ENCODE results near the gene DUS4L. TPM values are rescaled to one million over a fixed set of nuclear protein-coding genes. Genes with fewer than 3 reads are reported as not detected.

The DUS4L gene
- total RNA-seq, 1 experiment from 2014 or later: 11.4 TPM

GRCh38 chr7:107579554-107579884 is 15.7 kb downstream of the DUS4L start:
- in situ Hi-C loops (cut with HindIII; ENCODE audit: low sequenced_read_pairs): no loop called here
- no peak for DNase-seq (ENCODE audit: low spot score)

- in situ Hi-C loops (cut with HindIII; ENCODE audit: low sequenced_read_pairs): no loop called here
- DNase-seq (ENCODE audit: low spot score): peak; percentile 70
Observed at GRCh38 chr7:107579885-107580715, 16.3 kb downstream of the DUS4L start, which contains the start of gene BCAP29. TSS of gene BCAP29 (plus strand) at chr7:107580246. CDS start at chr7:107580773, 527 bp downstream.

- DNase-seq (ENCODE audit: low spot score): no peak
- in situ Hi-C loops (cut with HindIII; ENCODE audit: low sequenced_read_pairs): no loop called here
Observed at GRCh38 chr7:107580716-107581383, 17.1 kb downstream of the DUS4L start.

GRCh38 chr7:107581387-107582013 is 17.7 kb downstream of the DUS4L start:
- DNase-seq (ENCODE audit: low spot score): no peak

GRCh38 chr7:107582875-107583274 is 19.1 kb downstream of the DUS4L start:
- in situ Hi-C loops (cut with HindIII; ENCODE audit: low sequenced_read_pairs): no loop called here
- DNase-seq (ENCODE audit: low spot score): no peak

More at GRCh38 chr7:107581387-107582013, 17.7 kb downstream of the DUS4L start:
- in situ Hi-C loops (cut with HindIII; ENCODE audit: low sequenced_read_pairs): no loop called here

GRCh38 chr7:107584716-107585115 is 20.9 kb downstream of the DUS4L start:
- in situ Hi-C loops (cut with HindIII; ENCODE audit: low sequenced_read_pairs): no loop called here
- DNase-seq (ENCODE audit: low spot score): no peak

GRCh38 chr7:107588529-107589130 is 24.9 kb downstream of the DUS4L start:
- in situ Hi-C loops (cut with HindIII; ENCODE audit: low sequenced_read_pairs): no loop called here
- DNase-seq (ENCODE audit: low spot score): no peak

GRCh38 chr7:107591421-107591820 is 27.6 kb downstream of the DUS4L start:
- no peak for DNase-seq (ENCODE audit: low spot score)
- in situ Hi-C loops (cut with HindIII; ENCODE audit: low sequenced_read_pairs): no loop called here

- DNase-seq (ENCODE audit: low spot score): no peak
- in situ Hi-C loops (cut with HindIII; ENCODE audit: low sequenced_read_pairs): no loop called here
Observed at GRCh38 chr7:107592361-107593024, 28.7 kb downstream of the DUS4L start.

- DNase-seq (ENCODE audit: low spot score): no peak
- in situ Hi-C loops (cut with HindIII; ENCODE audit: low sequenced_read_pairs): no loop called here
Observed at GRCh38 chr7:107593025-107593410, 29.2 kb downstream of the DUS4L start.

GRCh38 chr7:107594961-107595737 is 31.4 kb downstream of the DUS4L start:
- in situ Hi-C loops (cut with HindIII; ENCODE audit: low sequenced_read_pairs): no loop called here
- no peak for DNase-seq (ENCODE audit: low spot score)

GRCh38 chr7:107596881-107597581 is 33.3 kb downstream of the DUS4L start:
- no peak for DNase-seq (ENCODE audit: low spot score)
- in situ Hi-C loops (cut with HindIII; ENCODE audit: low sequenced_read_pairs): no loop called here

GRCh38 chr7:107597582-107597916 is 33.8 kb downstream of the DUS4L start:
- DNase-seq (ENCODE audit: low spot score): no peak
- in situ Hi-C loops (cut with HindIII; ENCODE audit: low sequenced_read_pairs): no loop called here

GRCh38 chr7:107597953-107598352 is 34.2 kb downstream of the DUS4L start:
- DNase-seq (ENCODE audit: low spot score): no peak
- in situ Hi-C loops (cut with HindIII; ENCODE audit: low sequenced_read_pairs): no loop called here

- in situ Hi-C loops (cut with HindIII; ENCODE audit: low sequenced_read_pairs): no loop called here
Observed at GRCh38 chr7:107599262-107599661, 35.5 kb downstream of the DUS4L start.

GRCh38 chr7:107600816-107601215 is 37.0 kb downstream of the DUS4L start:
- DNase-seq (ENCODE audit: low spot score): no peak
- in situ Hi-C loops (cut with HindIII; ENCODE audit: low sequenced_read_pairs): no loop called here

More at GRCh38 chr7:107599262-107599661, 35.5 kb downstream of the DUS4L start:
- no peak for DNase-seq (ENCODE audit: low spot score)

- in situ Hi-C loops (cut with HindIII; ENCODE audit: low sequenced_read_pairs): no loop called here
- peak; percentile 80 for DNase-seq (ENCODE audit: low spot score)
Observed at GRCh38 chr7:107605218-107605815, 41.5 kb downstream of the DUS4L start.

GRCh38 chr7:107606303-107606702 is 42.5 kb downstream of the DUS4L start:
- in situ Hi-C loops (cut with HindIII; ENCODE audit: low sequenced_read_pairs): no loop called here
- no peak for DNase-seq (ENCODE audit: low spot score)

Data from G401 (cell line).